WERI-Rb-1 (cell line): ENCODE results near the gene SPPL2C.

Experiments
- DNase-seq: peaks from one replicate; pipeline ENCODE4 v3.0.0-alpha.2; 2020
- H3K27ac ChIP-seq: fragments of 250-450 bp; sonication (Bioruptor Pico); 2 replicates; pipeline ENCODE4 v1.5.1; 2020; ENCODE audit warnings: mild to moderate bottlenecking, moderate library complexity
- H3K27me3 ChIP-seq: fragments of 250-450 bp; sonication (Bioruptor Pico); 2 replicates; pipeline ENCODE4 v1.5.1; 2021; ENCODE audit warnings: mild to moderate bottlenecking, low read depth, moderate library complexity; ENCODE audit not compliant: insufficient read depth, severe bottlenecking
- H3K36me3 ChIP-seq: fragments of 250-450 bp; sonication (Bioruptor Pico); 2 replicates; pipeline ENCODE4 v1.5.1; 2020; ENCODE audit warnings: mild to moderate bottlenecking, moderate library complexity
- H3K4me3 ChIP-seq: 2 replicates; pipeline ENCODE4 v1.5.1; 2011; ENCODE audit warnings: low read depth, mild to moderate bottlenecking, control low read depth, low read length
- H3K9me3 ChIP-seq: fragments of 250-450 bp; sonication (Bioruptor Pico); 2 replicates; pipeline ENCODE4 v1.5.1; 2021; ENCODE audit warnings: mild to moderate bottlenecking, moderate library complexity; ENCODE audit not compliant: severe bottlenecking
- TF ChIP-seq, protein P1 (sequence below): IDR thresholded peaks from 2 replicates; pipeline ENCODE4 v1.5.1; 2011; ENCODE audit warnings: low read depth, mild to moderate bottlenecking, control low read depth, inconsistent platforms, low read length

SPPL2C gene

GRCh38 chr17:45818699-45819098 is 26.0 kb upstream of the SPPL2C start:
- H3K9me3 ChIP-seq, result no peaks in the 10 kb centered on the region
- DNase-seq, result no peak
- no peaks in the 10 kb centered on the region for H3K27me3 ChIP-seq
- no peak overlapping the region for H3K27ac ChIP-seq
- TF ChIP-seq, protein P1, sequence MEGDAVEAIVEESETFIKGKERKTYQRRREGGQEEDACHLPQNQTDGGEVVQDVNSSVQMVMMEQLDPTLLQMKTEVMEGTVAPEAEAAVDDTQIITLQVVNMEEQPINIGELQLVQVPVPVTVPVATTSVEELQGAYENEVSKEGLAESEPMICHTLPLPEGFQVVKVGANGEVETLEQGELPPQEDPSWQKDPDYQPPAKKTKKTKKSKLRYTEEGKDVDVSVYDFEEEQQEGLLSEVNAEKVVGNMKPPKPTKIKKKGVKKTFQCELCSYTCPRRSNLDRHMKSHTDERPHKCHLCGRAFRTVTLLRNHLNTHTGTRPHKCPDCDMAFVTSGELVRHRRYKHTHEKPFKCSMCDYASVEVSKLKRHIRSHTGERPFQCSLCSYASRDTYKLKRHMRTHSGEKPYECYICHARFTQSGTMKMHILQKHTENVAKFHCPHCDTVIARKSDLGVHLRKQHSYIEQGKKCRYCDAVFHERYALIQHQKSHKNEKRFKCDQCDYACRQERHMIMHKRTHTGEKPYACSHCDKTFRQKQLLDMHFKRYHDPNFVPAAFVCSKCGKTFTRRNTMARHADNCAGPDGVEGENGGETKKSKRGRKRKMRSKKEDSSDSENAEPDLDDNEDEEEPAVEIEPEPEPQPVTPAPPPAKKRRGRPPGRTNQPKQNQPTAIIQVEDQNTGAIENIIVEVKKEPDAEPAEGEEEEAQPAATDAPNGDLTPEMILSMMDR, result no peak
- no peak overlapping the region for H3K4me3 ChIP-seq
- H3K36me3 ChIP-seq, result no peaks in the 10 kb centered on the region

- H3K36me3 ChIP-seq, result no peaks in the 10 kb centered on the region
- H3K4me3 ChIP-seq, result no peak overlapping the region
- DNase-seq, result no peak
- H3K27ac ChIP-seq, result no peak overlapping the region
- H3K9me3 ChIP-seq, result no peaks in the 10 kb centered on the region
- no peaks in the 10 kb centered on the region for H3K27me3 ChIP-seq
- TF ChIP-seq, protein P1, result no peak
Measured at GRCh38 chr17:45819632-45820031, 25.0 kb upstream of the SPPL2C start.

- Histone ChIP-seq H3K27ac (no peak overlapping the region), H3K9me3 (no peaks in the 10 kb centered on the region), H3K36me3 (no peaks in the 10 kb centered on the region), H3K27me3 (no peaks in the 10 kb centered on the region), H3K4me3 (no peak overlapping the region)
- DNase-seq, result no peak
- TF ChIP-seq, protein P1, result no peak
Measured at GRCh38 chr17:45820052-45820780, 24.5 kb upstream of the SPPL2C start.

GRCh38 chr17:45821147-45821546 is 23.5 kb upstream of the SPPL2C start:
- Histone ChIP-seq H3K27me3 (no peaks in the 10 kb centered on the region), H3K27ac (no peak overlapping the region), H3K36me3 (no peaks in the 10 kb centered on the region), H3K9me3 (no peaks in the 10 kb centered on the region), H3K4me3 (no peak overlapping the region)
- DNase-seq, result no peak
- TF ChIP-seq, protein P1, result no peak

DNA sequence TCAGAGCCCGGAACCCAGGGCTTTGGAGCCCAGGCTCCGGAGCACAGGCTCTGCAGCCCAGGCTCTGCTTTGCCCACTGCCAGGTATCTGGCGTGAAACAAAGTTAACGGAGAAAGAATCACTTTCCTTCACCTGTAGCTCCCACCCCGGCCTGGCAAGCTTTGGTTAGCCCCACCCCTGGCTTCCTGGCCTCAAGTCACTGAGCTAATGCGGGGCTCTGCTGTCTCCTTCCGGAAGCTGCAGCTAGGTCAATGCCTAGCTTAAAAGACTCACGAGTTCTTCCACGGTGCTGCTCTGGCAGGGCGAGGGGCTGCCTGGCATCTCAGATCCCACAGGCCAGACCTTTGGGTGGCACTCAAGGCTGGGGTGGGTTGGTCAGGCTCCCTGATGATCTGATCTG is 21.1 kb upstream of the SPPL2C start:
- Histone ChIP-seq H3K27ac (no peak overlapping the region), H3K36me3 (no peaks in the 10 kb centered on the region), H3K27me3 (no peaks in the 10 kb centered on the region), H3K9me3 (no peaks in the 10 kb centered on the region), H3K4me3 (no peak overlapping the region)
- DNase-seq, result no peak
- TF ChIP-seq, protein P1, result no peak

GRCh38 chr17:45824475-45824874 is 20.2 kb upstream of the SPPL2C start:
- Histone ChIP-seq H3K9me3 (no peaks in the 10 kb centered on the region), H3K27me3 (no peaks in the 10 kb centered on the region), H3K4me3 (no peak overlapping the region), H3K27ac (no peak overlapping the region), H3K36me3 (no peaks in the 10 kb centered on the region)
- TF ChIP-seq, protein P1, result no peak
- DNase-seq, result no peak
